NCI-H146 (cell line): ENCODE measurements around the gene S100A7.
"Not testable (repeated sequence)": the region's sequence is repeated elsewhere in the genome, so short reads cannot be mapped to it uniquely, and the experiment has no call there.

Experiments used
- DNase-seq: peaks from one replicate; lab custom pipeline; 2025; lab: John Stamatoyannopoulos, UW

S100A7 gene

DNA sequence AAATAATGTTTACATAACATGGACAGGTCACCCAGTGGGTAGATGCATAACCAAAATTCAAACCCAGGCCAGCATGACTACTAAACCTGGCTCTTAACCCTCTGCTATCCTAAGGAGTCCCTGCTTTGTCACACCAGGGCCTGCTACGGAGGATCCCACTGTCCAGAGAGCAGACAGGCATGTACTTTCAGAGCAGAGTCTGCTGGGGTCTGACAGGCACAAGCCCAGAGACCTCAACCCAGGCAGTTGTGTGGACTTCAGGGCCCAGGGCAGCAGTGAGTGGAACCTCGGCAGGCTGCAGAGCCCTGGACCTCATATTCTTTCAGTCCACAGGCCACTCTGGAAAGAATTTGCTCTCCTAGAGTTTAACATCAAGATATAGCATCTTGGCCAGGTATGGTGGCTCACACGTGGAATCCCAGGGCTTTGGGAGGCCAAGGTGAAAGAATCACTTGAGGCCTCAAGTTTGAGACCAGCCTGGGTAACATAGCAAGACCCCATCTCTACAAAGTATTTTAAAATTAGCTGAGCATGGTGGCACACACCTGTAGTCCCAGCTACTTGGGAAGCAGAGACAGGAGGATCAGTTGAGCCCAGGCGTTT is 16.1 kb upstream of the S100A7 start:
- DNase-seq = no peak

DNA sequence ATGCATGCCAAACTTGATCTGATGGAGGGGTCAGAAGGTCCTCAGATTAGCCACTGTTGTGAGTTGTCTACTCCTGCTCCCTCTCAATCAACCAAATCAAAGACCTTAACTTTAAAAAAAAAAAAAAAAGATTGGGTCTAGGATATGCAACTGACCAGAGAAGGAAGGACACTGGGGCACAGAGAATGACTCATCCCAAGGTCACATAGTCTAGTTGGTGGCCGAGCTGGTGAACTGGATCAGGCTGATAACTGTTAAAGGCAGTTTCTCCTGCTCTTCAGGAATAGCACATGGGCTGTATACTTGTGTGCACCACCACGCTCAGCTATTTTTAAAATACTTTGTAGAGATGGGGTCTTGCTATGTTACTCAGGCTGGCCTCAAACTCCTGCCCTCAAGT is 14.8 kb upstream of the S100A7 start:
- no peak for DNase-seq

DNA sequence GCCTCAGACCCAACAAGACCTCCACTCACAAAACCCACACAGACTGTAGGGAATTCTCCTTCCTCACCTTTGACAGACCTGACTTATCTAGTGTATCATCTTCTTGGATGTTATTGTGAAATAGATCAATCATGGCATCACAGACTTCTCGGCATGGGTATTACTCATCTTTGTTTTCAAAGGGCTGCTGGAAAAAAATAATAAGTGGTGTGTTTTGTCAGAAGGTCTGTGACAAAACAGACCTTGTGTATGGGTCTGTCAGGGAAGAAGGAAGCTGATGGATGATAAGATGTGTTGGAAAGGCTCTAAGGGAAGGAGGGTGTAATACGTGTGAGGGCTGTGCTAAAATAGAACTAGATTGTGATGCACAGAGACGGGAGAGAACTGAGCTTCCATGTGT is 13.9 kb upstream of the S100A7 start:
- no peak for DNase-seq

DNA sequence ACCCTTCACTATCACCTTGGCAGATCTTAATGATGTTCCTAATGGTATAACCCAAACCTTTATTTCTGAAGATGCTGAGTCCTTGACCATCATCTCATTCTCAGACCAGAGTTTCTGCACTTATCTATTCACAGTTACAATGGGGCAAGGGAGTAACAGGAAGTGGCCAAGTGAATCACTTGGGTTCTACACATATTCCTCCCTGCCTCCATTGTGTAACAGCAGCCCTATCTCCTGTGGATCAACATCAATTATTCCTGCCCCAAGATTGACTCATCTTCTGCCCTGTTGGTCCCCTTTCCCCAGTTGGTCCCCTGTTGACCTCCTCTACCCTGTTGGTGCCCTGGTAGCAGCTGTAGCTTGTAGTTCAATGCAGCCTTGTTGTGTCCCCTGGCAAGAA is 10.3 kb upstream of the S100A7 start:
- no peak for DNase-seq

DNA sequence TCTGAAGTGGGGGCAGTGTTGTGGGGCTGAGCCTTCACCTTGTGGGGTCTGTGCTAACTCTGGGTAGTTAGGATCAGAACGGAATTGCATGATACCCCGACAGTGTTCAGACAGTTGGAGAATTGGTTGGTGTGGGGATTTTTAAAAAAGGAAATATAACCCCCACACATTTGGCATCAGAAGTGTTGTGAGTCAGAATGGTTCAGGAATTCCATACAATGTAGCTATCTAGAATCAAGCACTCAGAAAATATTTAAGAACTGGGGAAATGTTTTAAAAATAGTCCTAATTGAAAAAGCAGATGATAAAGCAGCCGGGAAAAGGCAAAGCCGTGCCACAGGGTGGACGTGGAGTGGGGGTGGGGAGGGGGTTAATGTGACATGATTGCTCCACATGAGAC is 6.5 kb upstream of the S100A7 start:
- no peak for DNase-seq

DNA sequence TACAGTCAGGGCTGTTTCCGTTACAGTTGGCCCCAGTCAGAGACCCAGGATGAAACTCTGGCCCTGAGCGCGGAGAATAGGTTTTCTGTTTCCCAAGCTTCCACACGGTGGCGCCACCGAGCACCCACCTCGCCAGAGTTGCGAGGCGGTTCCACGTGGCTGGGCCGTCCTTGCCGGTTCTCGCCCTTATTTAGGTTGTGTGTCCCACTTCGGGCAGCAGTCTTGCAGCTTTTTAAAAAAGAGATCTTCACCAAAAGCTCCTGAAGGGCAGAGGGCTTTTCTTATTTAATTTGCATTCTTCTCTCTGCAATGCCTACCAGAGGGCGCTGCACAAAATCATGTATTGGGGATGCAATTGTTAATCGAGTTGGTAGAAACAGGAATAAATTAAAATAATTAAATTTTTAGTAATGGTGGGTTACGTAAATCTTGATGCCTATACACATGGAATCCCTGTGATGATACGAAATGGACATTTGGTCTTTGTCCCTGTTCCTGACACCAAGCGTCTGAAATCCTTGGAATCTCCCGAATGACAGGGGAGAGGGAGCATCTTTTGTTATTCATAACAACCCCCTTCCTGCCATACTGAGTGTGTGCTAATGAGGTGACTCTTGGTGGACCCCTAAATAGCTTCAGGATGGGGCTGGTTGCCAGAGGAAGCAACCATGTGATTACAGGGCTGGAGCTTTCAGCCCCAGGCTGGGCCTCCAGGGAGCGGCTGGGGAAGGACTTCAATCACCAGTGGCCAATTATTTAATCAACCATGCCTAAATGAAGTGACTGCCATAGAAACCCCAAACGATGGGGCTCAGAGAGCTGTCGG is 5.6 kb upstream of the S100A7 start:
- DNase-seq = no peak

DNA sequence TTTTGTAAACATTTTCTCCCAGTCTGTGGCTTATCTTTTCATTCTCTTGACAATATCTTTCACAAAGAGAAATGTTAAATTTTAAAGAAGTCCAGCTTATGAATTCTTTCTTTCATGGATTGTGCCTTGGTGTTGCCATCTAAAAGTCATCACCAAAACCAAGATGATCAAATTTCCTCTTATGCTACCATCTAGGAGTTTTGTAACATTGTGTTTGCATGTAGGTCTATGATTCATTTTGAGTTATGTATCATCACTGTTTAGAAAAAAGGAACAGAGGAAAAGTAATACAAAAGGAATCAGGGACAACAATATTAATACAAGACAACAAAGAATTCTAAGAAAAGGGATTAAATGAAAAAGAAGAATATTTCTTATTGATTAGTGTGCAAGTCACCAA is 2.3 kb upstream of the S100A7 start:
- not testable (repeated sequence) for DNase-seq

DNA sequence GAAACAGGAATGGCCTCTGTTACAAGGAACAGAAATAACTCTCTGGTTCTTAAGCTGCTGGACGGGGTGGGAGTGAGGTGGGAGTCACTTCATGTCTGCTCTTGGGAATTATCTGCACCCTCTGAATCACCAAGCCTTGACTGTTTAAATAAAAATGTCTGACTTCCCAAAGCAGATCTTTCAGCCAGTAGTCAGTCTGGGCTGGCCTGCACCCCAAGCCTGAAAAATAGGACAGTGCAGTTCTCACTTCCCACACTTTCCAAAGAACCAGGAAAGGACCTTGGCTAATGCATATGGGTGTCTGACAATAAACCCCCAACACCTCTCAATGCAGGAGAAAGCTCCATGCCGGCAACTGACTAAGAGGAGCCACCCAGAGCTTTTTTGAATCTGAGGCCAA is 796 bp downstream of the S100A7 start:
- no peak for DNase-seq

DNA sequence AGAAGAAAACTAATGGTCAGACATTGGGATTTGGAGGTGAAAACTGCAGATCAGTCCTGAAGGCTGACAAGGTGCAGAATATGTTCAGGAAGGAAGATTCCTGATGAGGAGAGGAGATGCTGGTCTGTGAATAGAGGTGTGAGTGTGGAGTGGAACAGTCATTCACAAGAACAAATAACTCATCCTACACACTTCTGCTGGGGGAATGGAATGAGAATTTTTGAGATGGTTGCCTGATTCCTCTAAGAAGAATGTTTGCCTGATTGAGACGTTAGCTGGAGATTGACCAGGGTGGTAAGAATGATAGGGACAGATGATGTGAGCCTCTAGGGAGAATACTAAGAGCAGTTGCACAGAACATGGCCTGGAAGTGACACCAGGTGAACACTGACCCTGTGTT is 4.1 kb downstream of the S100A7 start:
- no peak for DNase-seq

DNA sequence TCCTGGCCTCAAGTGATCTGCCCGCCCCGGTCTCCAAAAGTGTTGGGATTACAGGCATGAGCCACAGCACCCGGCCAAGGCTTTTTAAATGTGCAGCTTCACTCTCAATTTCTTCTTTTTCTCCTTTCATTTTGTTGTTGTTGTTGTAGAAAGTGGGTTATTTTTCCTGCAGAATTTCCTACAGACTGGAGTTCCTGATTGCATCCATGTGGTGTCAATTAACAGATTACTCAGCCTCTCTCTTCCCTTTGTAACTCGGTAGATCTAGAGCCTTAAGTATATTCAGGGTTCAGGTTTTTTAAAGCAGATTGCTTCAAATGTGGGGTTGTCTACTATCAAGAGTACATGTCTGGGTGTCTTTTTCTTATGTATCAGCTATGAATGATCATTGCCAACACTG is 11.6 kb downstream of the S100A7 start:
- not testable (repeated sequence) for DNase-seq

DNA sequence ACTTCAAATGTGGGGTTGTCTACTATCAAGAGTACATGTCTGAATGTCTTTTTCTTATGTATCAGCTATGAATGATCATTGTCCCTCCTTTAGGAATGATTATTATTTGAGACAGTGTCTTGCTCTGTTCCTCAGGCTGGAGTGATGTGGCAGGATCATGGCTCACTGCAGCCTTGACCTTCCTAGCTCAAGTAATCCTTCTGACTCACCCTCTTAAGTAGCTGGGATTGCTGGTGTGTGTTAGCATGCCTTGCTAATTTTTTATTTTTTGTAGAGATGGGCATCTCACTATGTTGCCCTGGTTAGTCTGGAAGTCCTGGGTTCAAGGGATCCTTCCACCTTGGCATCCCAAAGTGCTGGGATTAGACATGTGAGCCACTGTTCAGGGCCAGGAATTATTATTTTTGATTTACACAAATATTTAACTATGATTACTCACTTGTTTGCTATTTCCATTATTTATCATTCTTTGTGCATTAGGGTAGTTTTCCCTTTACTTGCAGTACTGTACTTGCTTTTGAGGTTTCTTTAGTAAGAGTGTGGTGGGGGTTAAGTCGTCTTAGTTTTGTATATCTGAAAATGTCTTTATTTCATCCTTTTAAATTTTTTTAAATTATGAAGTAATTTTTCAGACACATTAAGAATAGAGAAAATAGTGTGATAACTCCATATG is 12.8 kb downstream of the S100A7 start:
- DNase-seq = no peak

DNA sequence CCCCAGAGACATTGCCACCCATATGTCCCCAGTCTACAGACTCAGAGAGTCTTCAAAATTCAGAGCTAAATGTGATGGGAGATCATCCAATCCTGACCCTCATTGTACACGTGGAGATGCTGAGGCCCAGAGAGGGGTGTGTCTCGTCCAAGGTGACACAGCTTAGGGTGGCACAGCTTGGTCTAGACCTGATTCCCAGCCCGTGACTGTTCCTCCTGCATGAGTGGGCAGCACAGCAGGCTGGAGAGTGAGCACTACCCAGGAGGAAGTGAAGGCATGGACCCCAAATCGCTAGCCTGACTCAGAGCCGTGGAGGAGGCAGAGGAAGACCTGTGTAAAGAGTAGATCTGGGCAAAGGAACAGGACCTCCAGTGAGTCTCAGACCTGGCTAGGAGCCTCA is 16.4 kb downstream of the S100A7 start:
- no peak for DNase-seq

DNA sequence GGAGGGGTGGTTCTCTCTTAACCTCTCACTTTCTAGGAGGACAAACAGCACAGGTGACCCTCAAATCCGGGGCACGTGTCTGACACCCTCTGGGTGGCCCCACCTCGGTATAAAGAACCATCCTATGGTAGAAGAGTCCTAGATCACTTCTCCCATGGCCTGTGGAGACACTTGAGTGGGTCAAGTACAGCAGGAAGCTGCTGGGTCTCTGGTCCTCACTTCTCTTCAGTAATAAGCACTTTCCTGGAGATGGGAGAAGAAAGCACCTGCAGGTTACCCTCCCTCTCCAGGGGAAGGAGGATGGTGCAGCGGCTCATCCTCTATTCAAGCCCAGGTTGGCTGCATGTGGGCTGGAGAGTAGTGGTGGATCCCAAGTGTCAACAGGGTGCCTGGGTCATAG is 17.0 kb downstream of the S100A7 start:
- DNase-seq = no peak

DNA sequence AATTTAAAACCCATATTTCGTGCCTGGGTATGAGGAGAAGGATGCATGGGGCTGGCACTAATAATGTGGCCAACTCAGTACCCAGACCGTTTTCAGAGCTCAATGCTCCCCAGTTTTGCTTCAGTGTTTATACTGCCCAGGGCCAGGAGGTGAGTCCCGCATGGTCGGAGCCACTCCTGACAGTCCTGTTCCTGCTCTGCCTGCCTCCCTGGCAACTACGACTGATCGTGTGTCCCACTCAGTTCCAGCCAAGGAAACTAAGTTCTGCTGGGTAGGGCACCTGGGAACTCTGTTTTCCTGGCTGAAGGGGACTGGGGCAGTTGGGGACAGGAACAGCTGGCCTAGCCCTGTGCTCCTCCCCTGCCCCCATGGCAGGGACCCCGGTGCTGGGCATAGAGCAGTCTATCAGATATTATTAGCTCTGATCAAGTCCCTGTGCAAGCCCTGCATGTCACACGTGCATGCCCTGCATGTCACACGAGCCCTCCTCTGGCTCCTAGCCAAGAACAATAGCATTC is 19.2 kb downstream of the S100A7 start:
- DNase-seq = peak; percentile 82

DNA sequence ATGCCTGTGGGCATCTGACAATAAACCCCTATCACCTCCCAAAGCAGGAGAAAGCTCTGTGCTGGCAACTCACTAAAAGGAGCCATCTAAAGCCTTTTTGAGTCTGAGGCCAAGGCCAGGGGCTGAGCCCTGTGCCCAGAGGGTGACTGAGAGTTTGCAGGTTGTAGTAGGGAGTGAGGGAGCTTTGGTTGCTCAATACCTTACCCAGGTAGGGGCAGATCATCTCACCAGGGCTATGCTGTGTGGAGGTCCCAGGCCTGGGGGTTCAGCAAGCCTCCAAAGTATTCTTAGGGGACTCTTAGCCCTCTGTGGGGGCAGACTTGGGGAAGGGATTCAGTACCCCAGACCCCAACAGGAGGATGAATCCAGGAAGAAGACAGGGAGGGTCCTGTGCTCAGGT is 21.2 kb downstream of the S100A7 start:
- no peak for DNase-seq

DNA sequence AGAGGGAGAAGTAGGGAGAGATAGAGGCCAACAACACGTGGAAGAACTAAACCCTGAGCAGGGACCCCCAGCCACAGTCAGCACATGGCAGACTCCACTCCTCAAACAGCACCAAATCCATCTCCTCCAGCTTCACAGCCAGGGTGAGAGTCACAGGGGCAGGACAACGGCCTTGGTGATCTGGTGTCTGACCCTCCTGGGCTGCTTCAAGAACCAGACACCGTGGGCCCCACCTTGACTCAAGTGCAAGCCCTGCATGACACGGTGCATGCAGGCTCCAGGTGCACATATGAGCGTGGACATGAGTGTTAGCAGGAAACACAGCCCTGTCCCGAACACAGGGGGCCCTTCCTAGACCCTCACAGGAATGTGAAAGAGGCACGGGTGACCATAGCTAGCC is 21.9 kb downstream of the S100A7 start:
- no peak for DNase-seq

DNA sequence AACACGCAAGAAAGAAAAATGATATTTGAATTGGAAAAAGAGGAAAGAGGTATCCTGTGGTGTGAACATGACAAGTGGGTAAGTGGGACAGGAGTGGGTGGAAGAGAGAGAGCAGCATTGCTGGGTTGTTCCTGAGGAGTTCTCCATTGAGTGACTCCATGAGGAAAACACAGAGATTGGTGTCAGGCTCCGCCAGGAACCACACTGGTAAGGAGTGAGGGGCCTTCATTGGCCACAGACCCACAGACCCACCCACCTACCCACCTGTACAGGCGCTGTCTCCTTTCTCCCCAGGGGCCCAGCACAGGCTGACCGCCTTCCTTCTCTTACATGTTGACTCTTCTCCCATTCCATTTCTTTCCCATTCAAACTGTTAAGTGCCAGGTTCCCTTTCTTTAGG is 23.2 kb downstream of the S100A7 start:
- no peak for DNase-seq

DNA sequence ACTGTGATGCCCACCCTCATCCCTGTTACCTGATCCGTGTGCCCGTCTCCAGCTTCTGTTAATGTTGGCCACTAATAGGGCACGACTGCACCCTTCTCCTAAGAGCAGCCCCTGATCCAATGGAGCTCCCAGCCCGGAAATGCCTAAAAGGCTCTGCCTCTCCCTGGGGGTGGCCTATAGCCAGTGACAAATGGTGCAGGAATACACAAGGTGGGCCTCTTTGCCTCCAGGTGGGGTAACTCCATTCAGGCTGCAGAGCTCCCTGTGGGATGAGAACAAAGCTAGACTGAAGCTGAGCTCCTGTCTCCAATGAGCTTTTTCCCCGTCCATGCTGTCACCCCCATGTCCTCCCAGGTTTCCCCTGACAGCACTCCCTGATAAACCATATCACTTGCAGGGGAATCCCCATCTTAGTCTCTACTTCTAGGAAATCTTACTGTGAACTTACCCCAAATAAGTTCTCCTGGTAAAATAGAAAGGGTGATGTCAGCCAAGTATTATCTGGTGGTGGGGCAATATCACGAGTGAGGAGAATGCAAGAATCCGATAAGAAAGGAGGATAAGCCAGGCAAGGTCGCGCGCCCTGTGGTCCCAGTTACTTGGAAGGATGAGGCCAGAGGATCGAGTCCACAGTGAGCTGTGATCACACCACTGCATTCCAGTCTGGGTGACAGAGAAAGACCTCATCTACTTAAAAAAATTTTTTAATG is 25.6 kb downstream of the S100A7 start:
- DNase-seq = no peak

DNA sequence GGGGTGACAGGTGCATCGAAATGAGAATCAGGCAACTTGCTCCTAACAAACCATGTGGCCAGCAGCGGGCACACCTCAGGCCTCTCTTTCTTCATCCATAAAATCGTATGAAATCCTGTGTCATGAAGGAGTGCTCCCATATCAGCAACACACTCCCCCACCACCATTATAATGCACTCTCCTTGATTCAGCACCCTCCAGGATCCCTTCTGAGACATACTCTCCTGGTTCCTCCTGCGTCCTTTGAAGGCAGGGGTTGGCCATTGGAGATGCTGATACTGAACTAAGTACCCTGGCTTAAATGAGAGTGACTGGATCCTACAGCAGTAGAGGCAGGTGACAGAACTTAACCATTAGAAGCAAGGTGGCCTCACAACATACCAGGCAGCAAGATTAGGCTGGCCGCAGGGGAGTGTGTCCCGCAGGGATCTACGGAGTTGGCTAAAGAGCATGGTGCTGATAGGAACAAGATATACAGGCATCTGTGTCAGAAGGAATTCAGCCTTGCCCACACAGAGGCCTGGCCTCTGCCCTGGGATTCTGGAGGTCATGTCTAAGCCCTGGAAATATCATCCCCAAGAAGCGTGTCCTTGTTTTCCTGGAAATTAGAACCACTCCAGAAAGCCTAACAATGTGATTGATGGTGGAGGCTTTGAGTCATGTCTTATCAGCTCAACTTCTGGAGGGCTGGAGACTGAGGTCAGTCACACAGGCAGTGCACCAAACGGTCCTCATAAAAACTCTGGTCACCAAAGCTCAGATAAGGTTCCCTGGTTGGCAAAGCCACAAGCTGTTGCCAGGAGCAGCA is 27.4 kb downstream of the S100A7 start:
- no peak for DNase-seq

DNA sequence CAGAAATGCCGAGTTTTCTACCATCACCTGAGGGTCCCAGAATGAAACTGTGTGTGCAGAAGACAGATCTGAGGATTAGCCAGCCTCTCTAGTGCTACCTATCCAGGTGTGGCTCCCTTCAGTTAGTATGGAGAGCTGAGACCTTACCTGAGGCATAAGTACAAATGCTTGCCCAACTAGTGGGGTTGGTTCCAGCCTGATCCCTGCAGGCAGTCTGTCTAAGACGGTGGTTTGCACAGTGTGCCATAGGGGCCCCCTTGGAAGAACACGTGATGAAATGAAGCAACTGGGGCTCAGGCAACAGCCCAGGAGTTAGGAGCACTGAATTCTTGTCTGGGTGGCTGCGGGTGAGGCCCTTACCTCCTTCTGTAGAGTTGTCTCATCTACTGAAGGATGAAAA is 28.5 kb downstream of the S100A7 start:
- DNase-seq = no peak

DNA sequence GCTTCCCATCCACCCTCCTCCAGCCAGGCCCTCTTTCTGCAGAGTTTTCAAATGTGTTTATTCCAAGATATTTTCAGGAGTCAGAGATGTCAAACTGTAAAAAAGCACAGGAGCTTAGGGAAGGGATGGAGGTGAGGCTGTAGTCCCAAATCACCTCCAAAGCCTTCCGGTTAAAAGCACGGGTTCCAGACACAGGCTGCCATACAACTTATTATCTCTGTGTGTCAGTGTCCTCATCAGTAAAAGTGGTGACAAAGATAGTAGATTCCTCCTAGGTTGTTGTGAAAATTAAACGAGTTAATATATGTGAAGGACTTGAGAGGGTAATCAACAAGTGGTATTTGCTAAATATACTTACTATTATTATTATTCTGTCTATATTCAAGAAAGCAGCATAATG is 29.0 kb downstream of the S100A7 start:
- DNase-seq = no peak

DNA sequence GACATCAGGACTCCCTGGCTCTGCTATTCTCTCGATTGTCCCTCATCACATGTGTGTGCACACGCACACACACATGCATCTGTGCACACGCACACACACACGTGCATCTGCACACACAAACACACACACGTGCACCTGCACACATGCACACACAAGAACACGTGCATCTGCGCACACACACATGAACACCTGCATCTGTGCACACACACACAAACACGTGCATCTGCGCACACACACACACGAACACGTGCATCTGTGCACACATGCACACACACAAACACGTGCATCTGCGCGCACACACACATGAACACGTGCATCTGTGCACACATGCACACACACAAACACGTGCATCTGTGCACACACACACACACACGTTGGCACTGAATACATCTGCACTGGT is 29.4 kb downstream of the S100A7 start:
- no peak for DNase-seq
